Rectal smooth muscle tissue (tissue), 1 donor: Measurements from ENCODE around the gene POLR1D.

ENCODE experiments used
- H3K27ac ChIP-seq: one replicate; pipeline ENCODE4 v1.7.0; 2013; ENCODE audit warnings: low read depth, low read length, inconsistent platforms
- H3K27me3 ChIP-seq: one replicate; pipeline ENCODE4 v1.7.0; 2013; ENCODE audit warnings: low read length; ENCODE audit not compliant: control insufficient read depth, insufficient read depth
- H3K36me3 ChIP-seq: one replicate; pipeline ENCODE4 v1.7.0; 2013; ENCODE audit warnings: low read length; ENCODE audit not compliant: control insufficient read depth, insufficient read depth
- H3K4me1 ChIP-seq: one replicate; pipeline ENCODE4 v1.7.0; 2013; ENCODE audit warnings: low read length; ENCODE audit not compliant: control insufficient read depth, insufficient read depth
- H3K4me3 ChIP-seq: one replicate; pipeline ENCODE4 v1.7.0; 2013; ENCODE audit warnings: low read length
- H3K9ac ChIP-seq: one replicate; pipeline ENCODE4 v1.7.0; 2013; ENCODE audit warnings: low read length

The POLR1D gene

DNA sequence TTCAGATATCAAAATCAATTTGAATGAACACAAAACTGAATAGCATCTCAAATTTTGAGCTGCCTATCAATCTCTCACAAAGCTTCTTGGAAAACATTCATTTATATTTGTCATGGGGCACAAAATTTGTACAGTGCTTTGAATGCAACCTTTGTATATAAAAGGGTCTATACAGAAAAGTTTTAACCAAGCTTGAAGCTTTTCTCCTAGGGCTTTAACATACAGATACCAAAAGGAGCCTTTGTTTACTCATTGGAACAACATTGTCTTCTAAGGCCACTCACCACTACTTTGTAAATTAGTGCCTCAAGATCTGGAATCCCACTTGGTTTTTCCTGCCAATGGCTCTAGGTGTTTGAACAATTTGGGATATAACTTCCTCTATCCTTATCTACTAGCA lies 22.6 kb upstream of the POLR1D start:
- H3K27ac ChIP-seq: no peak overlapping the region
- no peaks in the 10 kb centered on the region for H3K36me3 ChIP-seq
- no peaks in the 10 kb centered on the region for H3K4me1 ChIP-seq
- no peak overlapping the region for H3K4me3 ChIP-seq
- no peak overlapping the region for H3K9ac ChIP-seq
- H3K27me3 ChIP-seq: no peaks in the 10 kb centered on the region

DNA sequence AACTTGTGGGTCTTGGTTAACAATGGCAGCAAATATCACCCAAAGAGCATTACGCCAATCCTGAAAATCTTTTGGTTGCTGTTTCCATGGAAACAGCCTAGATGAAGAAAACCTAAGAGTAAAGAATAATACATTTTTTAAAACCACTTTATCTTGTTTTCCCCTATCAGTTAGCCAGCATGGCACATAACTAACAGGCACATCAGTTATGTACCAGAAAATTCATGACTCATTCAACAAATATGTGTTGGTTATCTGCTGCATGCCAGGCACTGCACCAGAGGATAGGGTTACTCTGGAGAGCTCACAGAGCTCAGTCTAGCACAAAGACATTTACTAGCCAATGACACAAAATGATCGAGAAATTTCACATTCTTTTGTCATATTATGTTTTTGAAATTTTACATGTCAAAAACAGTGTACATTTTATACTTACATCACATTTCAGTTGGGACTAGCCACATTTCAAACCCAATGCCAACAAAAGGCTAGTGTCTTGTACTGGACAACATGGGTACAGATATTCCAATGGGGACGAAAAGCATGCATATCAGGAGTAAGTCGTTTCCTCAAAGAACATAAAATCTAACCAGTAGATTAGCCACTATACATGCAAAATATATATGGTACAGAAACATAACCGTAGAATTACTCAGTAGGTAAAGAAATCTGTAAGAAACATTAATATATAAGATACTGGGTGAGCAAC lies 21.7 kb upstream of the POLR1D start:
- H3K4me3 ChIP-seq: no peak overlapping the region
- H3K9ac ChIP-seq: no peak overlapping the region
- H3K36me3 ChIP-seq: no peaks in the 10 kb centered on the region
- no peaks in the 10 kb centered on the region for H3K27me3 ChIP-seq
- no peak overlapping the region for H3K27ac ChIP-seq
- no peaks in the 10 kb centered on the region for H3K4me1 ChIP-seq

DNA sequence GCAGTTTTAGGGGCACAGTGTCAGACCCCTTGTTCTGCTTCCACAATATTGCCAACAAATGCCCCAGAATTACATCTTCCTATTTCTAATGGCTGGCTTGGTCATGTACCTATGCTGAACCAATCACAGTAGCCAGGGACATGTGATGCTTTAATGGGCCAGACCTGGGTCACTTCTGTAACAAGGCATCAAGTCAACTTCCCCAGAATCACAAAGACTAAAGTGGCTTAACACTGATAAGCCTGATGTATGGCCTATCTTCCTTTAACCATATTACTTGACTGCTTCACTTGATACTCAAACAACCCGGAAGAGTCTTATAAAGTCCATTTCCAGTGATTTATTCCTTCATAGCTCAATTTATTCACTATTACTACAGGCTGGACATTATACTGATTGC lies 21.0 kb upstream of the POLR1D start:
- no peak overlapping the region for H3K4me3 ChIP-seq
- no peak overlapping the region for H3K9ac ChIP-seq
- no peaks in the 10 kb centered on the region for H3K4me1 ChIP-seq
- no peak overlapping the region for H3K27ac ChIP-seq
- H3K27me3 ChIP-seq: no peaks in the 10 kb centered on the region
- H3K36me3 ChIP-seq: no peaks in the 10 kb centered on the region

DNA sequence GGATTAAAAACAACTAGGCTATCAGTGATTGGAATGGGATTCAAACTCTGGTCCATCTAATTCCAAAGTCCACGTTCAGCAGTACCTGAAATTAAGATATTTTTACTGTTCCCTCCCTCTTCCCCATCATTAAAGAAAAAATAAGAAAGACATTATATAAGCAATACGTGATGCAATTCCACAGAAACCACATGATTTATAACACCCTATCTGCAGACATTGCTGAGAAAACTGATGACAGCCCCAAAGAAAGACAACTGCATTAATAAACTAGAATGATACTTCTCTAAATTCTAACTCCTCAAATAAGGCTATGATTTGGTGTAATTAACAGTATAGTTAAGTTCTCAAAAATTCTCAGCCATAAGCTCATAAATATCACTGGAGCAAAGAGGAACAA lies 20.5 kb upstream of the POLR1D start:
- H3K27ac ChIP-seq: no peak overlapping the region
- H3K9ac ChIP-seq: no peak overlapping the region
- no peaks in the 10 kb centered on the region for H3K27me3 ChIP-seq
- no peaks in the 10 kb centered on the region for H3K36me3 ChIP-seq
- no peak overlapping the region for H3K4me3 ChIP-seq
- H3K4me1 ChIP-seq: no peaks in the 10 kb centered on the region

DNA sequence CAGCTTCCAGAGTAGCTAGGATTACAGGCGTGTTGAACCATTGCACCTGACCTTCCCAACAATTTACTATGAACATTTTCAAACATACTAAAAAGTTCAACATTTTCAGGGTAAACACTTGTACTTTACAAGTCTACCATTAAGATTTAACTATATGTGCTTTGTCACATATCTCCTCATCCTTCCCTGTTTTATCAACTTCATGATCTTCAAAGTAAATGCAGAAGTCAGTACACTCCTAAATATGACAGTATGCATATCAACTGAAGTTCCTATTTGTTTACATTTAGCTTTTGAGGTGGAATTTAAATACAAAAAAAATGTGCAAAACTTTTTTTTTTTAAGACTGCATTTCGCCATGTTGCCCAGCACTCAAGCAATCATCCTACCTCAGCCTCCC lies 19.9 kb upstream of the POLR1D start:
- H3K4me1 ChIP-seq: peaks cover under 1% of the 10 kb centered on the region
- H3K27ac ChIP-seq: no peak overlapping the region
- no peaks in the 10 kb centered on the region for H3K27me3 ChIP-seq
- H3K36me3 ChIP-seq: no peaks in the 10 kb centered on the region
- H3K9ac ChIP-seq: no peak overlapping the region
- H3K4me3 ChIP-seq: no peak overlapping the region

DNA sequence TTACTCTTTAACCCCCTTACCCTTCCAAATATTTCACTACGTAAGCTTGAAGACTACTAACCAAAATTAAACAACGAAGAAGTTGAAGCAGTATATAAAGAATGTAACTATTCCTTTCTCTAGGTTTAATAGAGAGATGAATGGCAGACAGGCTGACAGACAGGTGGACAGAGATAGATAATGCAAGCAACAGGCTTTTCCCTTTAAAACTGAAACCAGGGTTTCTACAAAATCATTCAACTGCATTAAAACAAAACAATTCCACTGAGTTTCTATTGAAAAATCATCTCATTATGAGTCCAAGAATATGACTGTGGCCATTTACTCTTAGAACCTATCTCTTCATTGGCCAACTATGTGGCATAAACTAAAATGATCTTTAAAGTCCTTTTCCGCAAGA lies 16.6 kb upstream of the POLR1D start:
- Histone ChIP-seq H3K4me1 (peaks cover 2% of the 10 kb centered on the region), H3K36me3 (no peaks in the 10 kb centered on the region), H3K4me3 (no peak overlapping the region), H3K27ac (no peak overlapping the region), H3K9ac (no peak overlapping the region), H3K27me3 (no peaks in the 10 kb centered on the region)

DNA sequence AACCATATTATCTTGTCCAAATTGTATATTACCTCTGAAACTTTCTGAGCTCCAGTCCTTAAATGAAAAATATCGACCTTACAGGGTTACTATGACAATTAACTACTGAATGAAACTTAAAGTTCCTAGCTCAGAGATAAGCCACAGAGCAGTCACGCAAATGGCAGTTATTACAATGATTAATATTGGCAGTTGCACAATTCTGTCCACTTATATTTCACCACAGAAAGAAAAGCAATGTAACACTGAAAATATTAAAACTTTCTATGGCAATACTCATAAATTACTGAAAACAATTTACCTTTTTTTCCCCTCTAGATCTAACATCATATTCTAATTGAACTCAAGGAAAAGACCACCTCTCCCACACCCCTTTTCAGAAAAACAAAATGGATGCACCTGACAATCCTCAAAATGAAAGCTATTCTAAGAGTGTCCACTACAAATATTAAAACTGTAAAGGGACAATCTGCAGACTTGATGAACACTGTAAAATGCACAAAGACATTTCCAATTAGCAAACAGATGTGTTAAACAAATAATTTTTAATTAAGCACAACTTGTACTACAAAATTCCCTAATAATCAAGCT lies 16.0 kb upstream of the POLR1D start:
- H3K27ac ChIP-seq: no peak overlapping the region
- H3K4me3 ChIP-seq: no peak overlapping the region
- no peak overlapping the region for H3K9ac ChIP-seq
- H3K27me3 ChIP-seq: no peaks in the 10 kb centered on the region
- H3K36me3 ChIP-seq: no peaks in the 10 kb centered on the region
- H3K4me1 ChIP-seq: peaks cover 2% of the 10 kb centered on the region

DNA sequence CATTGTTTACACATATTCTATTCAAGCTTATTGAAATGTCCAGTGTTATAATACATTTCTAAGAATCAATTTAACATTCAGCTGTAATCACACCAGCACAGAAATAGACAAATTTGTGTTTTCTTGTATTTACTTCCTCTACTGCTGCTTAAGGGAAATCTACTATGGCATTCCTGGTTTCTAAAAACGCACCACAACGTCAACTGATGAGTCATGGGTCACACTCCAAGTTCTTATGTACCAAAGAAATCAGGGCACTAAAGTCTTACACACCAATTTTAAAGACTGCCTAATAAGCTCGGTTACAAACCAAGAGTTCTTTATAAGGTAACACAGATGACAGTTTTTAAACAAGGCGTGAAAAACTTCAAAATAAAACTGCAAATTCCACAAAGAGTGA lies 14.6 kb upstream of the POLR1D start:
- no peaks in the 10 kb centered on the region for H3K36me3 ChIP-seq
- no peak overlapping the region for H3K9ac ChIP-seq
- H3K27me3 ChIP-seq: no peaks in the 10 kb centered on the region
- no peak overlapping the region for H3K4me3 ChIP-seq
- no peak overlapping the region for H3K27ac ChIP-seq
- peaks cover 2% of the 10 kb centered on the region for H3K4me1 ChIP-seq

DNA sequence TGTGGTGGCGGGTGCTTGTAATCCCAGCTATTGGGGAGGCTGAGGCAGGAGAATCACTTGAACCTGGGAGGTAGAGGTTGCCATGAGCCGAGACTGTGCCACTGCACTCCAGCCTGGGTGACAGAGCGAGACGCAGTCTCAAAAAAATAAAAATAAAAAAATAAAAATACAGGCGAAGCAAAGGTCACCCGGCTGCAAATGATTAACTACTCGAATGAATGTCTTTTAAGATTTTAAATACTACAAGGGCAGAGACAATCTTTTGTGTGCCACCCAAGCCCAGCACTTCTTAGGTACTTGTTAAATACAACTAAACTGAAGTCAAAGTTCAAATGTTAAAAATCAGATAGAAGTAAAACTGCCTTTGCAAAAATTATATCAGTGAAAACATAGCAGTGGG lies 8.1 kb upstream of the POLR1D start:
- Histone ChIP-seq H3K4me3 (no peak overlapping the region), H3K27me3 (no peaks in the 10 kb centered on the region), H3K4me1 (no peaks in the 10 kb centered on the region), H3K36me3 (no peaks in the 10 kb centered on the region), H3K9ac (no peak overlapping the region), H3K27ac (no peak overlapping the region)

DNA sequence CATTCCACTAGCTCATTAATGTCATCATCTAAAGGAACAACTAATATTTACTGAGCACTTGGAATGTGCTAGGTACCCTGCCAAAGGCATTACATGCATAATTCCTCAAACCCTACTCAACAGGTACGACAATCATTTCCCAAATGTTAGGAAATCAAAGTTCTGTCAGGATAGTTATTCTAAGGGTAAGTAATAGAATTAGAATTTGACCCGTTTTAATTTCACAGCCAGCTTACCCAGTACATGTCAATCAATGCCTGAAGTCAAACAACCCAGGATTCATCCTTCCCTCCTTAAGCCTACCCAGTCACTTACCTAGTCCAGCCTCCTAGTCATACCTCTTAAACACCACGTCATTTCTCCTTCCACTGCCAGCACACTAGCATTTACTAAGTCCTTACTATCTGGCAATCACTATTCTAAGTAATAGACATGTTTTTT lies 3.8 kb upstream of the POLR1D start:
- Histone ChIP-seq H3K4me1 (peaks cover 8% of the 10 kb centered on the region), H3K27ac (no peak overlapping the region), H3K4me3 (no peak overlapping the region), H3K9ac (no peak overlapping the region), H3K27me3 (no peaks in the 10 kb centered on the region), H3K36me3 (no peaks in the 10 kb centered on the region)

DNA sequence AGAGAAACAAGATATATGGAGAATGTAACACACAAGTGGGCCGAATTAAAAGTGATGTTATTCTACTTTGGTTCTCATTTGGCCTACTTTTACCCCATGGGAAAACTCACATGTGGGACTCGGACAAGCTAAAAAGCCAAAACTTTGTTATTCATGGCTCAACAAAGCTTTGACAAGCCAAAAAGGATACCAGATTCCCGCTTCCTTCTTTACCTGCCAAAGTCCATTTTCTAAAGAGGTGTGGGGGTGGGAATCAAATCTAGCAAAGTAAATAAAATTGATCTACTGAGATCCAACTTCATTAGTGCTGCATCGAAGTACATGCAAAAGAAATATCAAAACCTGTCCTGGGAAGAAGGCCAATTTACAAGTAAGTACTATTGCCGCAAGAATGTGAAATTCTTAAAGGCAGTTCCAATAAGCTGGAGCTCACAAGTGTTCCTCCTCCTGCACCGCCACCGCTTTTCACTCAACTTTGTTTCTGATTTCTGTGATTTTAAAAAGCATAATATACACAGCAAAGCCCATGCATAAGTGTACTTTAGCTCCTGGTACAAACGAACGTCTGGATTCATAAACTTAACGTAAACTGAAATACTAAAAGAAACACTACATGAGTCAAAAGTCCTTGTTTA lies 2.5 kb upstream of the POLR1D start:
- H3K27ac ChIP-seq: peak overlapping the region; percentile 81
- H3K4me1 ChIP-seq: peaks cover 8% of the 10 kb centered on the region

DNA sequence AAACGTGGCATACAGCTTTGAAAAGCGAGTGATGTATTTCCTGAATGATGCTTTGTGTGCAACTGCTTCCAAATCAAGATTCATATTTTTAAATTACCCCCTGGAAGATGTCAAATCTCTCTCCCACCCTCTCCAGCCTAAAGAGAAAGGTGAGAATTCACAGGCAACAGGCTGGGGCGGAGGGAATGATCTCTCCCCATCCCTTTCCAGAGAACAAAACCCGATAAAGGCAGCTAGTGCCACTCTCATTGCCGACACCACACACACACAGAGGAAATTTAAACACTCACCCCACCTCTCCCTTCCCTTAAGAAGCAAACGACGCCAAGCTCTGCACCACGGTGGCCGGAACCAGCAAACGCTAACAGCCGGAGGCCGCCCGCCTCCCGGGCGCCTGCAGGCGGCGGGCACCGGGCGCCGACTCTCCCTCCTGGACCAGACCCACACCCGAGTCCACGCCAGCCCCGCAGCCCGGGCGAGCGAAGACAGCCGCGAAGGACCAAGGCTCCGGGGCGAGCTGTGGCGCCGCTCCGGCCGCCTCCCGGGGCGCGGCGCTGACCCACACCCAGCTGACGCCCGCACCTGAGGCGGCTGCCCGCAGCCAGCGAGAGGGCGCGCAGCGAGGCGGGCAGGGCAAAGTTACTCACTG lies 1.8 kb upstream of the POLR1D start:
- Histone ChIP-seq H3K27me3 (no peaks in the 10 kb centered on the region), H3K9ac (peak overlapping the region; percentile 82), H3K4me1 (peaks cover 8% of the 10 kb centered on the region), H3K36me3 (no peaks in the 10 kb centered on the region), H3K27ac (peak overlapping the region; percentile 81), H3K4me3 (peak overlapping the region; percentile 87)

More for the DNA sequence above, 2.5 kb upstream of the POLR1D start:
- no peaks in the 10 kb centered on the region for H3K36me3 ChIP-seq
- H3K4me3 ChIP-seq: peak overlapping the region; percentile 87
- H3K27me3 ChIP-seq: no peaks in the 10 kb centered on the region
- no peak overlapping the region for H3K9ac ChIP-seq
